ENCODE results near the gene RBM4.
A peak's percentile ranks its signal among the peaks of the same experiment; 100 is the strongest.
"Not testable (repeated sequence)": the region's sequence is repeated elsewhere in the genome, so short reads cannot be mapped to it uniquely, and the experiment has no call there.

Gene RBM4

GRCh38 chr11:66638177-66639065 lies at the start of gene RBM4:
Gene RBM4 (plus strand): TSS chr11:66638703. CDS start chr11:66639712, 1,009 bp downstream.
- DNase-seq (ENCODE audit: low read depth), result peak; percentile 88

GRCh38 chr11:66589315-66589714 lies 49.2 kb upstream of the RBM4 start:
- DNase-seq (ENCODE audit: low read depth), result not testable (repeated sequence)

GRCh38 chr11:66589996-66590675 lies 48.4 kb upstream of the RBM4 start:
- no peak for DNase-seq (ENCODE audit: low read depth)

- no peak for DNase-seq (ENCODE audit: low read depth)
Observed at GRCh38 chr11:66591175-66591574, 47.3 kb upstream of the RBM4 start.

GRCh38 chr11:66592457-66593302 lies 45.8 kb upstream of the RBM4 start, which contains the start of the genes CCDC87 and CCS:
Gene CCDC87 (minus strand): TSS chr11:66593063. CDS start chr11:66593015, 48 bp downstream.
Gene CCS (plus strand): TSS chr11:66593185. CDS start chr11:66593262, 77 bp downstream.
- DNase-seq (ENCODE audit: low read depth), result peak; percentile 99

DNA sequence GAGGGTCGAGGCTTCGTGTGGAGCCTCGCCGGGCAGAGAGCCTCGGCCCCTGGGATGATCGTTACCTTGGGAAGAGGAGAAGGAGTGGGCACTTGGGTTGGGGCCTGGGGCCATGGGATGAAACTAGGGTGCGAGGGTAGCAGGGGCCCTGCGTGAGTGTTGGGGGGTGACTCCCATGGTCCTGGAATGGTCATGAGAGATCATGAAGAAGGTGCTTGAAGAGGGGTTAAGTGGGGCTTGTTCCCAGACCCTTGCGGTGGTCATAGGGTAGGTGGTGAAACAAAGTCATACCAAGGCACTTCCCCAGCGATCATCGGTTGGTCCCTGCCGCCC lies 45.2 kb upstream of the RBM4 start:
- DNase-seq (ENCODE audit: low read depth), result no peak

GRCh38 chr11:66593650-66594049 lies 44.9 kb upstream of the RBM4 start:
- no peak for DNase-seq (ENCODE audit: low read depth)

DNA sequence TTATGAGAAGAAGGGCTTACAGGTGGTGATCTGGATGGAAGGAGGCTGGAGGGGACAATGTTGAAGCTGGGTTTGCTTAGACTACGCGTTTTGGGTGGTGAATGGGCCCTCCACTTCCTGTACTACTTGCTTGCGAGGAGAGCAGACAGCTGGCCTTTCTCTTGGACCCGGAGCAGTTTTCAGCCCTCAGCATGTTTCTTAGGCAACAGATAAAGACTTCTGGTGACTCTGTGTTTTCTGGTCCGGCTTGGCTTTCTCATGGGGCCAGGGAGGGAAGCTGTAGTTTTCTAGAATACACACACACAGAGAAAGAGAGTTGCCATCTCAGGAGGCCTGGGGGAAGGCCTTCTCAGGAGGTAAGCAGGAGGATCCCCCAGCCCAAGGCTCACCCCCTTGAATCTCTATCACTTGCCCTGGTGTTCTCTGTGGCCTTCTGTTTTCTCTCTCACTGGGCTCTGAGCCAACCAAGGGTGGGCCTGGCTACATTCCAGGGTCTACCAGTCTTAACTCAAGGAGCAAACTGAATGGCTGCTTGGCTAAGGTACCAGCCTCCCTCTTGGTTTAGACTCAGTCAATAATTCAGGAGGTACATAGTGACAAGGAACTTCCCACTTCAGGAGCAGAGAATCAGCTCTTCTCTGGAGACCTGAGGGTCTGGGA lies 43.1 kb upstream of the RBM4 start:
- no peak for DNase-seq (ENCODE audit: low read depth)

DNA sequence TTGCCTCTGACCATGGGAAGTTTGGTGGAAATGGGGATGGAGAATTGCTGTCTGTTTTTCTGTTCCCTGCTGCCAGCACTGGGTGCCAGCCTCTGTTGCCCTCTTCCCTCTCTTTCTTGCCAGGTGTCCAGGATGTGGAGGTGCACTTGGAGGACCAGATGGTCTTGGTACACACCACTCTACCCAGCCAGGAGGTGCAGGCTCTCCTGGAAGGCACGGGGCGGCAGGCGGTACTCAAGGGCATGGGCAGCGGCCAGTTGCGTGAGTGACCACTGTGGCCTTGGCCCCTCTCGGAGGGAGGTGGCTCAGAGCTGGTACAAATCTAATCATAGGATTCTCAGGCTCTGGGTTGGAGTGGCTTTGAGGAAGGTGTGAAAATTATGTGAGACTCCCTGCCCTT lies 39.5 kb upstream of the RBM4 start:
- no peak for DNase-seq (ENCODE audit: low read depth)

DNA sequence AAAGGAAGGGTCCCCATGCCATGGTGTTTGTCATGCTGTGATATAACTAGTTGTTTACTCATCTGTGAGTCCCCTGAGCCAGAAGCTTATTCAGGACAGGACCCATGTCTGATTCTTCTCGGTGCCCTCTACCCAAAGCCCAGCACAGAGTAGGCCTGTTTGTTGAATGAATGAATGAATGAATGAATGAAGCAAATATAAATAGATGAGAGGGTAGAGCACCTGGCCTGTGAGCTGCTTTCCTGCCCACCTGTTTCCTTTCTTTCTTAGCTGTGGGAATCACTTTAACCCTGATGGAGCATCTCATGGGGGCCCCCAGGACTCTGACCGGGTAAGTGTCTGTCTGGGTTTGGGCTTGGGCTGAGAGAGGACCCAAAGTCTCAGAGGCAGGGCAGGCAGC lies 38.3 kb upstream of the RBM4 start:
- no peak for DNase-seq (ENCODE audit: low read depth)

DNA sequence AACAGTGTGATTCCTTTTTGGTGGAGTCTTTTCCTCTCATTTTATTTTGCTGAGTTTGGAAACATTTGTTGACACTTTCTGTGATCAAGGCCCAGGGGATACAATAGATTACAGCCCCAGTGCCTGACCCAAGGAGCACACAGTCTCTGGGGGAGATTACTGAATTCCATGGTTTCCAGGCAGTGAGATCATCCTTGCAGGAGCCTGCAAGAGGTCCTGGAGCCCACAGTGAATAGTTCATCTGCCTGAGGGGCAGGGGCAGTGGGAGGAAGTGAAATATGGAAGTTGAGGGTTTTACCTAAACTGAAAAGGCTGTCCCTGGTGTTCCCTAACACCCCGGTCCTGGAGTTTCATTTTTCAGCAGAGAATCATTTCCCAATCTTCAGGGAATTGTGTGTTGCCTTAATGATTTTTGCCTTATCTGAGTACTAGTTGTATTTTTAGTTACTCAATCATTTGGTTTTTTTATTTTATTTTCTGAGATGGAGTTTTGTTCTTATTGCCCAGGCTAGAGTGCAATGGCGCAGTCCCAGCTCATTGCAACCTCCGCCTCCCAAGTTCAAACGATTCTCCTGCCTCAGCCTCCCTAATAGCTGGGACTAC lies 37.8 kb upstream of the RBM4 start:
- DNase-seq (ENCODE audit: low read depth), result no peak

- DNase-seq (ENCODE audit: low read depth), result no peak
Observed at GRCh38 chr11:66603072-66603471, 35.4 kb upstream of the RBM4 start.

GRCh38 chr11:66604155-66604554 lies 34.3 kb upstream of the RBM4 start:
- no peak for DNase-seq (ENCODE audit: low read depth)

GRCh38 chr11:66606608-66607007 lies 31.9 kb upstream of the RBM4 start:
- not testable (repeated sequence) for DNase-seq (ENCODE audit: low read depth)

GRCh38 chr11:66607126-66607834 lies 31.2 kb upstream of the RBM4 start:
- no peak for DNase-seq (ENCODE audit: low read depth)

- DNase-seq (ENCODE audit: low read depth), result no peak
Observed at GRCh38 chr11:66609721-66610617, 28.5 kb upstream of the RBM4 start.

- DNase-seq (ENCODE audit: low read depth), result no peak
Observed at GRCh38 chr11:66612458-66612857, 26.0 kb upstream of the RBM4 start.

DNA sequence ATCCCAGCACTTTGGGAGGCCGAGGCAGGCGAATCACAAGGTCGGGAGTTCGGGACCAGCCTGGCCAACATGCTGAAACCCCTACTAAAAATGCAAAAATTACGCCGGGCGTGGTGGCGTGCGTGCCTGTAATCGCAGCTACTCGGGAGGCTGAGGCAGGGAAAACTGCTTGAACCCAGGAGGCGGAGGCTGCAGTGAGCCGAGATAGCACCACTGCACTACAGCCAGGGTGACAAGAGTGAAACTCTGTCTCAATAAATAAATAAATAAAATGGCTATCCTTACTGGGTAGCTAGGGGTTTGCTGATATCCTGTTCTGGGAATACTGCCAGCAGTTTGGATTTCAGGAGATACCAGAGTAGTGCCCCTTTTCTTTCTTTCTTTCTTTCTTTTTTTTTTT lies 24.4 kb upstream of the RBM4 start:
- DNase-seq (ENCODE audit: low read depth), result no peak

- DNase-seq (ENCODE audit: low read depth), result peak; percentile 93
Observed at GRCh38 chr11:66616379-66617154, 21.9 kb upstream of the RBM4 start, which contains the start of gene RBM14. Gene RBM14 (plus strand): TSS chr11:66616630. CDS start chr11:66616721, 91 bp downstream.

Measured in stimulated activated CD8-positive, alpha-beta memory T cell treated with anti-CD3 and anti-CD28 coated beads, Interleukin-7, amount 100 ng/mL, for 24 hours (primary cell).